Panc1 (cell line): ENCODE results near the gene ALX4. TPM values are rescaled to one million over a fixed set of nuclear protein-coding genes. Genes with fewer than 3 reads are reported as not detected.

ENCODE experiments used
- ATAC-seq: fragments of 200-7000 bp; cut with Tn5 transposase; 2 replicates; pipeline ENCODE4 v1.9.1; 2020; ENCODE audit warnings: mild to moderate bottlenecking, moderate library complexity
- BruUV-seq: library from RNA; stranded (reverse); fragments of 400-500 nt; replicated peaks from 2 replicates; lab custom pipeline; 2021; lab: Mats Ljungman, UMichigan
- CTCF ChIA-PET: fragments of 300-600 bp; sonication (Branson Sonifier 250); formaldehyde crosslinking; loops from one replicate; lab custom pipeline; 2022; ENCODE audit warnings: antibody characterized with exemption; lab: Charles Lee
- POLR2A ChIA-PET: fragments of 300-600 bp; sonication (Branson Sonifier 250); formaldehyde crosslinking; loops from one replicate; lab custom pipeline; 2022; ENCODE audit warnings: antibody characterized with exemption; lab: Charles Lee
- DNase-seq: peaks from one replicate; pipeline ENCODE4 v3.0.0-alpha.2; 2010; ENCODE audit warnings: low read depth, low spot score
- H3K27ac ChIP-seq: 2 replicates; pipeline ENCODE4 v1.5.1; 2011; ENCODE audit warnings: mild to moderate bottlenecking, low read length, inconsistent platforms
- H3K27me3 ChIP-seq: fragments of 200-500 bp; sonication (Bioruptor generic); 2 replicates; pipeline ENCODE4 v1.6.0; 2014; ENCODE audit warnings: low read length, inconsistent platforms; ENCODE audit not compliant: control insufficient read depth, insufficient read depth
- H3K36me3 ChIP-seq: fragments of 200-500 bp; sonication (Bioruptor generic); 2 replicates; pipeline ENCODE4 v1.5.1; 2014; ENCODE audit warnings: inconsistent platforms, mild to moderate bottlenecking, low read length, moderate library complexity; ENCODE audit not compliant: control insufficient read depth, insufficient read depth
- H3K4me1 ChIP-seq: 2 replicates; pipeline ENCODE4 v1.5.1; 2011; ENCODE audit warnings: inconsistent platforms, mild to moderate bottlenecking, low read length, moderate library complexity; ENCODE audit not compliant: control insufficient read depth, insufficient read depth
- H3K4me3 ChIP-seq, 2 experiments: 2 replicates each; pipeline ENCODE4 v1.5.1; 2011 to 2012; ENCODE audit warnings: low read depth in 2 of 2, low read length in 2 of 2, mild to moderate bottlenecking in 2 of 2, inconsistent platforms in 1 of 2, moderate library complexity in 1 of 2
- H3K9me3 ChIP-seq: fragments of 200-500 bp; sonication (Bioruptor generic); 2 replicates; pipeline ENCODE4 v1.5.1; 2014; ENCODE audit warnings: low read depth, mild to moderate bottlenecking, inconsistent platforms, low read length, moderate library complexity; ENCODE audit not compliant: control insufficient read depth, insufficient read depth
- CTCF ChIP-seq: fragments of 450-650 bp; IDR thresholded peaks from 2 replicates; pipeline ENCODE4 v1.5.1; 2017; ENCODE audit warnings: mild to moderate bottlenecking
- POLR2AphosphoS5 ChIP-seq: IDR thresholded peaks from 2 replicates; pipeline ENCODE4 v1.6.1; 2012; ENCODE audit warnings: mild to moderate bottlenecking, low read depth, low read length, moderate library complexity
- REST ChIP-seq, 2 experiments: IDR thresholded peaks; 2 replicates each; pipeline ENCODE4 v1.6.1; 2011 to 2012; ENCODE audit warnings: low read depth in 2 of 2, control low read depth in 1 of 2, low read length in 1 of 2, mild to moderate bottlenecking in 1 of 2, moderate library complexity in 1 of 2; ENCODE audit not compliant: insufficient read depth in 1 of 2
- SIN3A ChIP-seq: IDR thresholded peaks from 2 replicates; pipeline ENCODE4 v1.6.1; 2012; ENCODE audit warnings: low read depth, mild to moderate bottlenecking, low read length, moderate library complexity, borderline replicate concordance; ENCODE audit not compliant: insufficient read depth
- TCF7L2 ChIP-seq: IDR thresholded peaks from 2 replicates; pipeline ENCODE4 v1.6.1; 2011; ENCODE audit warnings: mild to moderate bottlenecking, low read depth, low read length, inconsistent platforms
- in situ Hi-C: cut with HindIII; loops from 2 replicates; pipeline ENCODE4 v1.10.0; 2016; ENCODE audit warnings: low sequenced_read_pairs, low pct_unique_long_range_greater_than_20kb
- intact Hi-C: fragments of 100-400 bp; cut with micrococcal nuclease; formaldehyde crosslinking; loops from one replicate; pipeline ENCODE4 v1.10.0; 2022; ENCODE audit not compliant: unreplicated experiment
- total RNA-seq: library from RNA; stranded (reverse); gene quantifications from one replicate; pipeline ENCODE4 v1.2.1, GENCODE V29; 2021; ENCODE audit not compliant: unreplicated experiment

The ALX4 gene
- total RNA-seq, 1 experiment from 2014 or later, result 1.0 TPM

- no TSS peak for BruUV-seq
- ATAC-seq (no peak), DNase-seq (no peak)
- Histone ChIP-seq H3K27me3 (no peaks in the 10 kb centered on the region), H3K27ac (no peak overlapping the region), H3K4me1 (no peaks in the 10 kb centered on the region), H3K4me3 (no peak overlapping the region), H3K9me3 (no peaks in the 10 kb centered on the region), H3K36me3 (no peaks in the 10 kb centered on the region)
- ChIA-PET CTCF (no interaction called here), POLR2A (no interaction called here)
- intact Hi-C loops (no loop called here), in situ Hi-C loops (no loop called here)
- TF ChIP-seq CTCF (no peak), POLR2AphosphoS5 (no peak), SIN3A (no peak)
Measured at GRCh38 chr11:44264761-44265160, 45.2 kb downstream of the ALX4 start.

- Histone ChIP-seq H3K9me3 (no peaks in the 10 kb centered on the region), H3K27me3 (no peaks in the 10 kb centered on the region), H3K4me3 (no peak overlapping the region), H3K4me1 (no peaks in the 10 kb centered on the region), H3K36me3 (no peaks in the 10 kb centered on the region), H3K27ac (no peak overlapping the region)
- in situ Hi-C loops, result no loop called here
- ChIA-PET CTCF (no interaction called here), POLR2A (no interaction called here)
- no peak for DNase-seq
- no peak for ATAC-seq
- TF ChIP-seq POLR2AphosphoS5, result no peak
- TF ChIP-seq CTCF, result no peak
- no peak for TF ChIP-seq SIN3A
- TF ChIP-seq TCF7L2, result no peak
- no peak for TF ChIP-seq REST (IDR thresholded peaks at IDR 0.05; ENCODE audit: insufficient read depth in 1 of 2, low read depth in 2 of 2, low read length in 1 of 2)
- no TSS peak for BruUV-seq
- intact Hi-C loops, result no loop called here
Measured at GRCh38 chr11:44264438-44264749, 45.5 kb downstream of the ALX4 start.
